HG03460 (cell line): ENCODE results near the gene GGA2.

Source experiments
- ATAC-seq: cut with Tn5 transposase; IDR thresholded peaks from one replicate; pipeline ENCODE4 v1.9.1; 2021; ENCODE audit not compliant: unreplicated experiment

The GGA2 gene

GRCh38 chr16:23423496-23424049, 86.7 kb downstream of the GGA2 start:
- ATAC-seq, result no peak

DNA sequence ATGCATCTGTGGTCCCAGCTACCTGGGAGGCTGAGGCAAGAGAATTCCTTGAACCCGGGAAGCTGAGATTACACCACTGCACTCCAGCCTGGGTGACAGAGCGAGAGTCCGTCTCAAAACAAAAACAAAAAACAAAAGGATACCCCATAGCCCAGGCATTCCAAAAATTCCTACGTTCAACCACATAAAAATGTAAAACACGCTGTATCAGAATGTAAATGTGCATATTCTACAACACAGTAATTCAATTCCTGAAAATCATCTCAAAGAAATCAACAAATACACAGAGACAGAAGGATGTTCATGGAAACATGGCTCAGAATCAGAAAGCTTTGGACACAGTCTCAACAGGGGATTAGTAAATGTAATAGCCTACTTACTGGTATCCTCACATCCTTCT, 90.3 kb downstream of the GGA2 start:
- no peak for ATAC-seq

DNA sequence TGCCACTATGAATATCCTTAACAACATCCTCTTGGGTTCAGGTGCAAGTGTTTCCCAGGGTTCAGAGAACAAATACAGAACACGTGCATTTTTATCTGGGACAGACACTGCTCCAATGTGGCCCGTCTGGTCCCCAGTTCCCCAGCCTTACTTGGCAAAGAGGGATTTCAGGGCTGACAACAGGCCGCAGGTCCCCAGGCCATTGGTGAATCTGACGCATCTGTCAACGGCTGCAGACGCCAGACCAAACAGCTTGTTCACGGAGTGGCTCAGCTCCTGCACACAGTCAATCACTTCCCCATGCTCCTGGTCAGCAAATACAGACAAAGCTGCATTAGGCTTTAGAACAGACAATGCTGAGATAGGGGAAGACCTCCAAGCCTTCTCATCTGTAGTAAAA, 93.5 kb downstream of the GGA2 start:
- ATAC-seq, result no peak

DNA sequence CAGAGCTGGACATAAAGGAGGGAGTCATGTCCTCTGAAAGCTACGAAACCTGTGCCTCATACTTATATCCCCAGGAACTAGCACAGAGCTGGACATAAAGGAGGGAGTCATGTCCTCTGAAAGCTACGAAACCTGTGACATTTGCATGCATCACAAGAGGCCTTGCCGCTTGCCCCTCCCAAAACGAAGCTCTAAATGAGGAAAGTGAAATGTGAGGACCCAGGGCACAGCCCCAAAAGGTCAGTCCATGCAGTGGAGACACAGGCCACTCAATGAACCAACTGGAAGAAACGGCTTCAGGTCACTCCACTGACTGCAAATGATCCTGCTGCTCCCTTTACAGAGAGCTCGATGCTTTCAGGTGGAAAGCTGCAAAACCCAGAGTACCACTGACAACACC, 95.6 kb downstream of the GGA2 start:
- no peak for ATAC-seq
